Fibroblast of lung (primary cell): Measurements from ENCODE around the gene TLE1.

Experiments used
- EZH2 ChIP-seq: IDR thresholded peaks from 2 replicates; pipeline ENCODE4 v1.5.1; 2012; ENCODE audit warnings: low read length, control low read depth, mild to moderate bottlenecking; ENCODE audit errors: missing control alignments
- TF ChIP-seq, protein P1 (sequence below), 2 donors: IDR thresholded peaks in 1 of 2; conservative IDR thresholded peaks in 1 of 2; 1 replicate in 1 of 2; 2 replicates in 1 of 2; pipeline ENCODE4 v1.5.1; 2011 to 2012; ENCODE audit warnings: low read length in 2 of 2, control low read depth in 1 of 2, inconsistent platforms in 1 of 2, low read depth in 1 of 2, mild to moderate bottlenecking in 1 of 2

DNA sequence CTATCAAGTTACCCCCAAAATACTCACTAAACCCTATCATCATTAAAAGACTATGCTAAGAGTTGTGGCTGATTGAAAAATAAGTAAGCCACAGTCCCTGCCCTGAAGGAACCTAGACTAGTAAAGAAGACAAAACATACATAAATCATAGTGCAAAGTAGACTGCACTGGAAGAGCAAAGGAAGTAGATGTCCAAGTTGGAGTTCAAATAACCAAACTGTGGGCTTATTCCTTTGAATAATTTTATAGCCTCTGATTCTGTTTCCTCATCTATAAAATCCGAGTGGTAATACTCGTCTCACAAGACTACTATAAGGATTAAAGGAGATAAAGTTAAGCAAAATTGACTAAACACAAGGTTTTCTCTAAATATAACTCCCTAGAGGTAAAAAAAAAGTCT lies 140.4 kb downstream of the TLE1 start:
- no peak for TF ChIP-seq EZH2
- TF ChIP-seq, protein P1, sequence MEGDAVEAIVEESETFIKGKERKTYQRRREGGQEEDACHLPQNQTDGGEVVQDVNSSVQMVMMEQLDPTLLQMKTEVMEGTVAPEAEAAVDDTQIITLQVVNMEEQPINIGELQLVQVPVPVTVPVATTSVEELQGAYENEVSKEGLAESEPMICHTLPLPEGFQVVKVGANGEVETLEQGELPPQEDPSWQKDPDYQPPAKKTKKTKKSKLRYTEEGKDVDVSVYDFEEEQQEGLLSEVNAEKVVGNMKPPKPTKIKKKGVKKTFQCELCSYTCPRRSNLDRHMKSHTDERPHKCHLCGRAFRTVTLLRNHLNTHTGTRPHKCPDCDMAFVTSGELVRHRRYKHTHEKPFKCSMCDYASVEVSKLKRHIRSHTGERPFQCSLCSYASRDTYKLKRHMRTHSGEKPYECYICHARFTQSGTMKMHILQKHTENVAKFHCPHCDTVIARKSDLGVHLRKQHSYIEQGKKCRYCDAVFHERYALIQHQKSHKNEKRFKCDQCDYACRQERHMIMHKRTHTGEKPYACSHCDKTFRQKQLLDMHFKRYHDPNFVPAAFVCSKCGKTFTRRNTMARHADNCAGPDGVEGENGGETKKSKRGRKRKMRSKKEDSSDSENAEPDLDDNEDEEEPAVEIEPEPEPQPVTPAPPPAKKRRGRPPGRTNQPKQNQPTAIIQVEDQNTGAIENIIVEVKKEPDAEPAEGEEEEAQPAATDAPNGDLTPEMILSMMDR (conservative IDR thresholded peaks at IDR 0.05 in 1 of 2, IDR thresholded peaks at IDR 0.05 in 1 of 2; ENCODE audit: low read depth in 1 of 2, low read length in 2 of 2): no peak
